IMR-90 (cell line): ENCODE data around the gene EPHA6. TPM values are rescaled to one million over a fixed set of nuclear protein-coding genes. Genes with fewer than 3 reads are reported as not detected.

Experiments
- ATAC-seq: fragments of 200-7000 bp; cut with Tn5 transposase; 2 replicates; pipeline ENCODE4 v1.9.1; 2020; ENCODE audit warnings: low read depth, mild to moderate bottlenecking, moderate library complexity
- BruUV-seq: library from RNA; stranded (reverse); fragments of 400-500 nt; replicated peaks from 2 replicates; lab custom pipeline; 2021; lab: Mats Ljungman, UMichigan
- CTCF ChIA-PET: fragments of 300-600 bp; formaldehyde crosslinking; extraction: SDS; loops from one replicate; lab custom pipeline; 2021; ENCODE audit warnings: antibody characterized with exemption; lab: Yijun Ruan, JAX
- POLR2A ChIA-PET: fragments of 300-600 bp; sonication (Branson Sonifier 250); formaldehyde crosslinking; loops from one replicate; lab custom pipeline; 2022; ENCODE audit warnings: antibody characterized with exemption; ENCODE audit not compliant: unreplicated experiment; lab: Charles Lee
- DNase-seq: peaks from one replicate; pipeline ENCODE4 v3.0.0; 2013
- H2AFZ ChIP-seq: replicated peaks from 2 replicates; pipeline ENCODE3; 2013; ENCODE audit warnings: low read length, mild to moderate bottlenecking; ENCODE audit not compliant: poor library complexity
- H2AK5ac ChIP-seq: 2 replicates; pipeline ENCODE4 v1.6.1; 2013; ENCODE audit warnings: low read depth, low read length, inconsistent platforms
- H2AK9ac ChIP-seq: replicated peaks from 2 replicates; pipeline ENCODE3; 2013; ENCODE audit warnings: mild to moderate bottlenecking, low read depth, low read length, moderate library complexity; ENCODE audit not compliant: poor library complexity
- H2BK120ac ChIP-seq: 2 replicates; pipeline ENCODE4 v1.6.1; 2013; ENCODE audit warnings: low read depth, low read length, inconsistent platforms
- H2BK15ac ChIP-seq: 3 replicates; pipeline ENCODE4 v1.6.1; 2013; ENCODE audit warnings: low read depth, low read length, inconsistent platforms
- H2BK20ac ChIP-seq: 2 replicates; pipeline ENCODE4 v1.6.1; 2013; ENCODE audit warnings: low read depth, mild to moderate bottlenecking, inconsistent platforms, low read length, moderate library complexity
- H2BK5ac ChIP-seq: 2 replicates; pipeline ENCODE4 v1.6.1; 2013; ENCODE audit warnings: mild to moderate bottlenecking, low read depth, low read length, inconsistent platforms; ENCODE audit not compliant: poor library complexity, severe bottlenecking
- H3K14ac ChIP-seq: replicated peaks from 2 replicates; pipeline ENCODE4 v1.6.1; 2013; ENCODE audit warnings: low read depth, low read length, inconsistent platforms
- H3K18ac ChIP-seq: 2 replicates; pipeline ENCODE4 v1.6.1; 2013; ENCODE audit warnings: low read depth, low read length, control low read depth
- H3K23ac ChIP-seq: 2 replicates; pipeline ENCODE4 v1.6.1; 2013; ENCODE audit warnings: low read depth, low read length, inconsistent platforms
- H3K27ac ChIP-seq: 2 replicates; pipeline ENCODE4 v1.5.1; 2013; ENCODE audit warnings: mild to moderate bottlenecking, control low read depth, low read length; ENCODE audit not compliant: insufficient read depth
- H3K27me3 ChIP-seq: 2 replicates; pipeline ENCODE4 v1.6.1; 2013; ENCODE audit warnings: low read length; ENCODE audit not compliant: control insufficient read depth, insufficient read depth
- H3K36me3 ChIP-seq: 2 replicates; pipeline ENCODE4 v1.6.1; 2013; ENCODE audit warnings: low read length, mixed read lengths; ENCODE audit not compliant: control insufficient read depth, insufficient read depth
- H3K4ac ChIP-seq: 2 replicates; pipeline ENCODE4 v1.6.1; 2013; ENCODE audit warnings: low read depth, low read length, inconsistent platforms
- H3K4me1 ChIP-seq: 2 replicates; pipeline ENCODE4 v1.6.1; 2013; ENCODE audit warnings: low read length, mixed read lengths; ENCODE audit not compliant: control insufficient read depth, insufficient read depth
- H3K4me2 ChIP-seq: 2 replicates; pipeline ENCODE4 v1.6.1; 2013; ENCODE audit warnings: low read depth, mild to moderate bottlenecking, control low read depth, low read length, moderate library complexity
- H3K4me3 ChIP-seq: 2 replicates; pipeline ENCODE4 v1.5.1; 2013; ENCODE audit warnings: low read depth, mild to moderate bottlenecking, control low read depth, low read length, moderate library complexity; ENCODE audit not compliant: insufficient read depth
- H3K56ac ChIP-seq: 2 replicates; pipeline ENCODE4 v1.6.1; 2013; ENCODE audit warnings: low read length, inconsistent platforms; ENCODE audit not compliant: insufficient read depth; ENCODE audit errors: extremely low read depth
- H3K79me1 ChIP-seq, 2 experiments: 2 replicates each; pipeline ENCODE4 v1.6.1; 2013; ENCODE audit warnings: low read length in 2 of 2, inconsistent platforms in 1 of 2, low read depth in 1 of 2
- H3K9ac ChIP-seq: 2 replicates; pipeline ENCODE4 v1.6.1; 2013; ENCODE audit warnings: low read depth, low read length, control low read depth
- H3K9me1 ChIP-seq: 2 replicates; pipeline ENCODE4 v1.6.1; 2013; ENCODE audit warnings: low read length, inconsistent platforms; ENCODE audit not compliant: insufficient read depth
- H3K9me3 ChIP-seq: 2 replicates; pipeline ENCODE4 v1.6.1; 2013; ENCODE audit warnings: low read length; ENCODE audit not compliant: control insufficient read depth, insufficient read depth
- H4K20me1 ChIP-seq: 2 replicates; pipeline ENCODE4 v1.6.1; 2013; ENCODE audit warnings: low read length, inconsistent platforms; ENCODE audit not compliant: insufficient read depth
- H4K5ac ChIP-seq: 2 replicates; pipeline ENCODE4 v1.6.1; 2013; ENCODE audit warnings: mild to moderate bottlenecking, low read depth, low read length, control low read depth
- H4K8ac ChIP-seq, 2 experiments: 2 replicates each; pipeline ENCODE4 v1.6.1; 2013; ENCODE audit warnings: low read depth in 2 of 2, low read length in 2 of 2, control low read depth in 1 of 2, inconsistent platforms in 1 of 2
- H4K91ac ChIP-seq: 2 replicates; pipeline ENCODE4 v1.6.1; 2013; ENCODE audit warnings: low read depth, low read length, inconsistent platforms; ENCODE audit not compliant: insufficient read depth
- BHLHE40 ChIP-seq: fragments of 150-350 bp; IDR thresholded peaks from 2 replicates; pipeline ENCODE4 v1.6.1; 2016; ENCODE audit warnings: mild to moderate bottlenecking, low read depth, low read length
- CEBPB ChIP-seq: IDR thresholded peaks from 2 replicates; pipeline ENCODE4 v1.6.1; 2012; ENCODE audit warnings: low read depth, low read length, improper control_type of control experiment
- CHD1 ChIP-seq: IDR thresholded peaks from 2 replicates; pipeline ENCODE4 v1.6.1; 2012; ENCODE audit warnings: low read depth, low read length, improper control_type of control experiment
- FOS ChIP-seq: fragments of 150-350 bp; IDR thresholded peaks from 2 replicates; pipeline ENCODE4 v1.6.1; 2016; ENCODE audit warnings: low read depth, low read length
- MAFK ChIP-seq: IDR thresholded peaks from 2 replicates; pipeline ENCODE4 v1.6.1; 2012; ENCODE audit warnings: low read depth, low read length, improper control_type of control experiment
- MAZ ChIP-seq: IDR thresholded peaks from 2 replicates; pipeline ENCODE4 v1.6.1; 2012; ENCODE audit warnings: low read depth, mild to moderate bottlenecking, low read length, improper control_type of control experiment, moderate library complexity, borderline replicate concordance
- MXI1 ChIP-seq: IDR thresholded peaks from 2 replicates; pipeline ENCODE4 v1.6.1; 2012; ENCODE audit warnings: low read depth, mild to moderate bottlenecking, low read length, moderate library complexity, borderline replicate concordance
- NFE2L2 ChIP-seq: fragments of 150-350 bp; IDR thresholded peaks from 2 replicates; pipeline ENCODE4 v1.6.1; 2016; ENCODE audit warnings: low read depth, mild to moderate bottlenecking, low read length
- POLR2A ChIP-seq: IDR thresholded peaks from 2 replicates; pipeline ENCODE4 v1.6.1; 2012; ENCODE audit warnings: mild to moderate bottlenecking, low read depth, low read length
- RAD21 ChIP-seq: IDR thresholded peaks from 2 replicates; pipeline ENCODE4 v1.6.1; 2012; ENCODE audit warnings: low read length, improper control_type of control experiment
- RCOR1 ChIP-seq: IDR thresholded peaks from 2 replicates; pipeline ENCODE4 v1.6.1; 2012; ENCODE audit warnings: mild to moderate bottlenecking, low read length, improper control_type of control experiment; ENCODE audit not compliant: insufficient replicate concordance
- RFX5 ChIP-seq: IDR thresholded peaks from 2 replicates; pipeline ENCODE4 v1.8.0; 2012; ENCODE audit warnings: low read depth, mild to moderate bottlenecking, low read length, moderate library complexity
- SMC3 ChIP-seq: fragments of 150-350 bp; IDR thresholded peaks from 2 replicates; pipeline ENCODE4 v1.6.1; 2016; ENCODE audit warnings: low read depth, mild to moderate bottlenecking, antibody characterized with exemption, low read length, moderate library complexity
- WGBS, 2 experiments: methylation state at CpG; one replicate each; pipeline versions ENCODE4 v1.1.5 to v1.1.7; 2013; ENCODE audit warnings: missing lambda C conversion rate in 2 of 2; ENCODE audit not compliant: insufficient read length in 1 of 2; ENCODE audit errors: extremely low coverage in 2 of 2; 5-methylcytosine and 5-hydroxymethylcytosine counted together
- dilution Hi-C: fragments of 300-500 bp; cut with HindIII; formaldehyde crosslinking; loops from one replicate; pipeline ENCODE4 v1.14.3; 2018; ENCODE audit warnings: low sequenced_read_pairs; ENCODE audit not compliant: unreplicated experiment
- in situ Hi-C: fragments of 300-500 bp; cut with MboI; formaldehyde crosslinking; loops from 3 replicates; pipeline ENCODE4 v1.14.3; 2019; ENCODE audit warnings: low sequenced_read_pairs, inconsistent platforms, mixed read lengths
- intact Hi-C: fragments of 100-400 bp; cut with micrococcal nuclease; formaldehyde crosslinking; loops from 2 replicates; pipeline ENCODE4 v1.10.0; 2022
- polyA plus RNA-seq, 3 experiments: library from polyadenylated mRNA; depleted of rRNA; stranded (reverse); fragments of >200 nt; gene quantifications; 2 replicates each; pipeline ENCODE4 v1.2.3, GENCODE V29; 2012; ENCODE audit warnings: low replicate concordance in 1 of 3
- total RNA-seq: library from RNA; depleted of rRNA; stranded (reverse); fragments of >200 nt; gene quantifications from 2 replicates; pipeline ENCODE4 v1.2.3, GENCODE V29; 2012
- TF ChIP-seq, protein P1 (sequence below): fragments of 150-350 bp; IDR thresholded peaks from 2 replicates; pipeline ENCODE4 v1.6.1; 2016; ENCODE audit warnings: low read depth, mild to moderate bottlenecking, low read length, moderate library complexity, borderline replicate concordance
- TF ChIP-seq, protein P2 (sequence below): conservative IDR thresholded peaks from 2 replicates; pipeline ENCODE4 v1.5.1; 2012; ENCODE audit warnings: mild to moderate bottlenecking, low read depth, low read length, improper control_type of control experiment
- TF ChIP-seq, protein P3 (sequence below): fragments of 150-350 bp; IDR thresholded peaks from 2 replicates; pipeline ENCODE4 v1.6.1; 2017; ENCODE audit warnings: mild to moderate bottlenecking, antibody characterized with exemption, low read length, low read depth

Gene EPHA6
- total and polyA plus RNA-seq, 2 of the 4 experiments (the other 2 are of a cell fraction): not detected

DNA sequence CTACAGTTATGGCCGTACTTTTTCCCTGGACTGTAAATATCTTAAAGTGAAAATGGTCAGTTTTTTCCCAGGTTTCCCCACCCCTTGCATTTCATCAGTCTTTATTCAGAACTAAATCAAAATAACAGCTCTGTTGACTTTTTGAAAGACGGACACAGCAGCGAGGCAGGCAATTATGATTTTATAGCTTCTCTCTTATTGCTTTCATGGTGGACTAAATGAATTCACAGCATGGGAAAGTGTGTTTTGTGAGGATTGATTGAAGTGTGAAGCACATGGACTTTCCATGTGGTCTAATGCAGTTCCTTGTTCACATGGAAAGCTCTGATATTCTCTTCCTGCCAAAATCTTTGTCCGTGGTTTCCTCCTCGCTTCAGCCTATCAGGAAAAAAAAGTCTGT is 681.5 kb downstream of the EPHA6 start:
- no peak overlapping the region for H2BK20ac ChIP-seq
- DNase-seq (no peak), ATAC-seq (no peak)
- no peak overlapping the region for H2BK120ac ChIP-seq
- intact Hi-C loops (no loop called here), dilution Hi-C loops (no loop called here), in situ Hi-C loops (no loop called here)
- TF ChIP-seq CHD1 (no peak), NFE2L2 (no peak), MXI1 (no peak), SMC3 (no peak), RCOR1 (no peak), RAD21 (no peak), CEBPB (no peak), RFX5 (no peak), BHLHE40 (no peak), MAFK (no peak), POLR2A (no peak), FOS (no peak), MAZ (no peak)
- TF ChIP-seq, protein P1, sequence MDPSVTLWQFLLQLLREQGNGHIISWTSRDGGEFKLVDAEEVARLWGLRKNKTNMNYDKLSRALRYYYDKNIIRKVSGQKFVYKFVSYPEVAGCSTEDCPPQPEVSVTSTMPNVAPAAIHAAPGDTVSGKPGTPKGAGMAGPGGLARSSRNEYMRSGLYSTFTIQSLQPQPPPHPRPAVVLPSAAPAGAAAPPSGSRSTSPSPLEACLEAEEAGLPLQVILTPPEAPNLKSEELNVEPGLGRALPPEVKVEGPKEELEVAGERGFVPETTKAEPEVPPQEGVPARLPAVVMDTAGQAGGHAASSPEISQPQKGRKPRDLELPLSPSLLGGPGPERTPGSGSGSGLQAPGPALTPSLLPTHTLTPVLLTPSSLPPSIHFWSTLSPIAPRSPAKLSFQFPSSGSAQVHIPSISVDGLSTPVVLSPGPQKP: no peak
- TF ChIP-seq, protein P2, sequence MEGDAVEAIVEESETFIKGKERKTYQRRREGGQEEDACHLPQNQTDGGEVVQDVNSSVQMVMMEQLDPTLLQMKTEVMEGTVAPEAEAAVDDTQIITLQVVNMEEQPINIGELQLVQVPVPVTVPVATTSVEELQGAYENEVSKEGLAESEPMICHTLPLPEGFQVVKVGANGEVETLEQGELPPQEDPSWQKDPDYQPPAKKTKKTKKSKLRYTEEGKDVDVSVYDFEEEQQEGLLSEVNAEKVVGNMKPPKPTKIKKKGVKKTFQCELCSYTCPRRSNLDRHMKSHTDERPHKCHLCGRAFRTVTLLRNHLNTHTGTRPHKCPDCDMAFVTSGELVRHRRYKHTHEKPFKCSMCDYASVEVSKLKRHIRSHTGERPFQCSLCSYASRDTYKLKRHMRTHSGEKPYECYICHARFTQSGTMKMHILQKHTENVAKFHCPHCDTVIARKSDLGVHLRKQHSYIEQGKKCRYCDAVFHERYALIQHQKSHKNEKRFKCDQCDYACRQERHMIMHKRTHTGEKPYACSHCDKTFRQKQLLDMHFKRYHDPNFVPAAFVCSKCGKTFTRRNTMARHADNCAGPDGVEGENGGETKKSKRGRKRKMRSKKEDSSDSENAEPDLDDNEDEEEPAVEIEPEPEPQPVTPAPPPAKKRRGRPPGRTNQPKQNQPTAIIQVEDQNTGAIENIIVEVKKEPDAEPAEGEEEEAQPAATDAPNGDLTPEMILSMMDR: no peak
- TF ChIP-seq, protein P3, sequence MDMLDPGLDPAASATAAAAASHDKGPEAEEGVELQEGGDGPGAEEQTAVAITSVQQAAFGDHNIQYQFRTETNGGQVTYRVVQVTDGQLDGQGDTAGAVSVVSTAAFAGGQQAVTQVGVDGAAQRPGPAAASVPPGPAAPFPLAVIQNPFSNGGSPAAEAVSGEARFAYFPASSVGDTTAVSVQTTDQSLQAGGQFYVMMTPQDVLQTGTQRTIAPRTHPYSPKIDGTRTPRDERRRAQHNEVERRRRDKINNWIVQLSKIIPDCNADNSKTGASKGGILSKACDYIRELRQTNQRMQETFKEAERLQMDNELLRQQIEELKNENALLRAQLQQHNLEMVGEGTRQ: no peak
- no peaks in the 10 kb centered on the region for H3K27me3 ChIP-seq
- no peak overlapping the region for H2AK9ac ChIP-seq
- WGBS, 2 experiments: no CpG with 5 or more reads among the region's 5 CpGs
- no peak overlapping the region for H3K4ac ChIP-seq
- H3K9ac ChIP-seq: no peak overlapping the region
- CTCF ChIA-PET: no interaction called here
- H3K4me2 ChIP-seq: no peak overlapping the region
- no peaks in the 10 kb centered on the region for H3K4me1 ChIP-seq
- H3K23ac ChIP-seq: no peak overlapping the region
- H3K79me1 ChIP-seq: no peaks in the 10 kb centered on the region
- H3K18ac ChIP-seq: no peak overlapping the region
- no peak overlapping the region for H3K27ac ChIP-seq
- H2BK5ac ChIP-seq: no peak overlapping the region
- no peaks in the 10 kb centered on the region for H3K36me3 ChIP-seq
- no peak overlapping the region for H4K91ac ChIP-seq
- H2AFZ ChIP-seq: no peak overlapping the region
- peaks cover 6% of the 10 kb centered on the region for H3K9me3 ChIP-seq
- no TSS peak for BruUV-seq
- POLR2A ChIA-PET: no interaction called here
- H4K5ac ChIP-seq: no peak overlapping the region
- H3K56ac ChIP-seq: no peak overlapping the region
- H2AK5ac ChIP-seq: no peak overlapping the region
- no peaks in the 10 kb centered on the region for H4K20me1 ChIP-seq
- no peaks in the 10 kb centered on the region for H3K9me1 ChIP-seq
- no peak overlapping the region for H3K14ac ChIP-seq
- no peak overlapping the region for H4K8ac ChIP-seq
- H3K4me3 ChIP-seq: no peak overlapping the region
- no peak overlapping the region for H2BK15ac ChIP-seq
